OCI-LY3 (cell line): ENCODE data around the gene EFCAB6.

Experiments used
- H2AFZ ChIP-seq: fragments of 200-600, 300-600 bp; shearing (Covaris generic); 2 replicates; pipeline ENCODE4 v1.6.0; 2014; ENCODE audit warnings: antibody characterized with exemption, low read depth, low read length
- H3K27ac ChIP-seq: fragments of 200-600, 300-600 bp; sonication (generic); 2 replicates; pipeline ENCODE4 v1.5.1; 2014; ENCODE audit warnings: mild to moderate bottlenecking, low read length, moderate library complexity, mixed read lengths
- H3K27me3 ChIP-seq: fragments of 200-600, 300-600 bp; sonication (generic); 2 replicates; pipeline ENCODE4 v1.6.1; 2014; ENCODE audit warnings: low read depth, low read length, mixed read lengths
- H3K36me3 ChIP-seq: fragments of 200-600, 300-600 bp; sonication (generic); replicated peaks from 2 replicates; pipeline ENCODE3; 2014; ENCODE audit warnings: low read depth, low read length, mixed read lengths
- H3K4me1 ChIP-seq: fragments of 300-600, 200-600 bp; sonication (generic); 2 replicates; pipeline ENCODE4 v1.6.1; 2014; ENCODE audit warnings: low read length, mixed read lengths
- H3K4me2 ChIP-seq: fragments of 200-600, 300-600 bp; sonication (generic); 2 replicates; pipeline ENCODE4 v1.6.1; 2014; ENCODE audit warnings: low read length, mixed read lengths
- H3K4me3 ChIP-seq: fragments of 300-600, 200-600 bp; sonication (generic); 2 replicates; pipeline ENCODE4 v1.5.1; 2014; ENCODE audit warnings: antibody characterized with exemption, mild to moderate bottlenecking, low read length, moderate library complexity
- H3K79me2 ChIP-seq: fragments of 300-600, 200-600 bp; shearing (Covaris generic); 2 replicates; pipeline ENCODE4 v1.6.1; 2014; ENCODE audit warnings: mild to moderate bottlenecking, low read length, mixed read lengths
- H3K9ac ChIP-seq: fragments of 300-600, 200-600 bp; shearing (Covaris generic); 2 replicates; pipeline ENCODE4 v1.6.0; 2014; ENCODE audit warnings: mild to moderate bottlenecking, low read length, moderate library complexity
- H3K9me3 ChIP-seq: fragments of 200-600, 300-600 bp; shearing (Covaris generic); 2 replicates; pipeline ENCODE4 v1.6.1; 2014; ENCODE audit warnings: low read length, mixed read lengths; ENCODE audit not compliant: insufficient read depth
- H4K20me1 ChIP-seq: fragments of 200-600, 300-600 bp; sonication (generic); 2 replicates; pipeline ENCODE4 v1.6.1; 2016; ENCODE audit warnings: low read length, mixed read lengths; ENCODE audit not compliant: insufficient read depth
- CTCF ChIP-seq: fragments of 200-600, 300-600 bp; sonication (generic); IDR thresholded peaks from 2 replicates; pipeline ENCODE4 v1.5.1; 2014; ENCODE audit warnings: antibody characterized with exemption, low read length, low read depth
- EZH2phosphoT487 ChIP-seq: fragments of 200-600 bp; shearing (Covaris generic); IDR thresholded peaks from 2 replicates; pipeline ENCODE4 v1.6.1; 2018; ENCODE audit warnings: antibody characterized with exemption, mixed run types, low read depth

Gene EFCAB6

GRCh38 chr22:43639228-43639948 lies 172.7 kb downstream of the EFCAB6 start:
- Histone ChIP-seq H3K27ac (no peak overlapping the region), H3K27me3 (peaks cover 19% of the 10 kb centered on the region; the same call in 1 of the 2 replicates), H4K20me1 (no peaks in the 10 kb centered on the region), H2AFZ (no peak overlapping the region), H3K9me3 (peaks cover 8% of the 10 kb centered on the region; the same call in 1 of the 2 replicates), H3K79me2 (no peaks in the 10 kb centered on the region), H3K4me3 (no peak overlapping the region), H3K36me3 (no peaks in the 10 kb centered on the region), H3K4me1 (no peaks in the 10 kb centered on the region), H3K4me2 (no peak overlapping the region), H3K9ac (no peak overlapping the region)
- no peak for TF ChIP-seq CTCF
- TF ChIP-seq EZH2phosphoT487, result no peak

- Histone ChIP-seq H4K20me1 (no peaks in the 10 kb centered on the region), H3K9me3 (peaks cover 8% of the 10 kb centered on the region; the same call in 1 of the 2 replicates), H2AFZ (no peak overlapping the region), H3K4me2 (no peak overlapping the region), H3K27me3 (peaks cover 13% of the 10 kb centered on the region; the same call in 1 of the 2 replicates), H3K79me2 (no peaks in the 10 kb centered on the region), H3K27ac (no peak overlapping the region), H3K36me3 (no peaks in the 10 kb centered on the region), H3K4me1 (no peaks in the 10 kb centered on the region), H3K4me3 (no peak overlapping the region), H3K9ac (no peak overlapping the region)
- TF ChIP-seq CTCF (no peak), EZH2phosphoT487 (no peak)
Observed at GRCh38 chr22:43637275-43638260, 174.5 kb downstream of the EFCAB6 start.

- peaks cover 10% of the 10 kb centered on the region; the same call in 1 of the 2 replicates for H3K27me3 ChIP-seq
- H3K9me3 ChIP-seq, result peaks cover 8% of the 10 kb centered on the region; the same call in 1 of the 2 replicates
- H3K9ac ChIP-seq, result no peak overlapping the region
- H2AFZ ChIP-seq, result no peak overlapping the region
- H3K27ac ChIP-seq, result no peak overlapping the region
- no peak overlapping the region for H3K4me2 ChIP-seq
- no peak for TF ChIP-seq EZH2phosphoT487
- no peak for TF ChIP-seq CTCF
- H3K4me1 ChIP-seq, result no peaks in the 10 kb centered on the region
- H3K79me2 ChIP-seq, result no peaks in the 10 kb centered on the region
- H3K4me3 ChIP-seq, result no peak overlapping the region
- no peaks in the 10 kb centered on the region for H3K36me3 ChIP-seq
- H4K20me1 ChIP-seq, result no peaks in the 10 kb centered on the region
Observed at GRCh38 chr22:43636086-43636485, 176.0 kb downstream of the EFCAB6 start.

GRCh38 chr22:43635101-43635500 lies 177.0 kb downstream of the EFCAB6 start:
- H3K9me3 ChIP-seq, result peaks cover 8% of the 10 kb centered on the region; the same call in 1 of the 2 replicates
- H3K4me1 ChIP-seq, result no peaks in the 10 kb centered on the region
- H3K27ac ChIP-seq, result no peak overlapping the region
- H4K20me1 ChIP-seq, result no peaks in the 10 kb centered on the region
- H3K4me2 ChIP-seq, result no peak overlapping the region
- TF ChIP-seq EZH2phosphoT487, result no peak
- no peak for TF ChIP-seq CTCF
- no peak overlapping the region for H2AFZ ChIP-seq
- H3K79me2 ChIP-seq, result no peaks in the 10 kb centered on the region
- H3K4me3 ChIP-seq, result no peak overlapping the region
- 0 out of 2 replicates have a peak, but pooled peaks cover 4% of the 10 kb centered on the region for H3K27me3 ChIP-seq
- no peaks in the 10 kb centered on the region for H3K36me3 ChIP-seq
- H3K9ac ChIP-seq, result no peak overlapping the region
